Endothelial cell of umbilical vein (primary cell): ENCODE data around the gene OR4N2.
"Not testable (repeated sequence)": the region's sequence is repeated elsewhere in the genome, so short reads cannot be mapped to it uniquely, and the experiment has no call there.

Source experiments
- CTCF ChIP-seq, 2 donors: IDR thresholded peaks; 1 replicate in 1 of 2; 2 replicates in 1 of 2; pipeline ENCODE4 v1.5.1; 2011; ENCODE audit warnings: low read length in 2 of 2, mild to moderate bottlenecking in 2 of 2, moderate library complexity in 2 of 2, control low read depth in 1 of 2, inconsistent platforms in 1 of 2, low read depth in 1 of 2; ENCODE audit not compliant: insufficient read depth in 1 of 2; ENCODE audit errors: extremely low read depth in 1 of 2
- EZH2 ChIP-seq: IDR thresholded peaks from 2 replicates; pipeline ENCODE4 v1.6.1; 2012; ENCODE audit warnings: borderline replicate concordance, low read depth, mild to moderate bottlenecking, moderate library complexity, low read length, inconsistent platforms; ENCODE audit not compliant: severe bottlenecking
- GATA2 ChIP-seq: IDR thresholded peaks from 2 replicates; pipeline ENCODE4 v1.7.0; 2011; ENCODE audit warnings: low read depth, mild to moderate bottlenecking, moderate library complexity, mixed read lengths, low read length; ENCODE audit not compliant: insufficient read length, insufficient read depth
- JUN ChIP-seq: IDR thresholded peaks from 2 replicates; pipeline ENCODE4 v1.6.1; 2011; ENCODE audit warnings: borderline replicate concordance, low read depth; ENCODE audit not compliant: insufficient read length, insufficient read depth
- MAX ChIP-seq: IDR thresholded peaks from 2 replicates; pipeline ENCODE4 v1.6.1; 2011; ENCODE audit not compliant: insufficient read depth, insufficient read length
- MYC ChIP-seq: IDR thresholded peaks from one replicate; pipeline ENCODE4 v1.6.1; 2011; ENCODE audit warnings: mild to moderate bottlenecking, low read depth, low read length
- POLR2A ChIP-seq: IDR thresholded peaks from 2 replicates; pipeline ENCODE4 v1.6.1; 2012; ENCODE audit warnings: low read depth, mild to moderate bottlenecking, control low read depth, low read length
- POLR2AphosphoS5 ChIP-seq: IDR thresholded peaks from 2 replicates; pipeline ENCODE4 v1.6.1; 2012; ENCODE audit warnings: low read depth, mild to moderate bottlenecking, control low read depth, low read length, moderate library complexity; ENCODE audit not compliant: insufficient read depth

- not testable (repeated sequence) for TF ChIP-seq POLR2A; CTCF (IDR thresholded peaks at IDR 0.05; ENCODE audit: extremely low read depth in 1 of 2, insufficient read depth in 1 of 2, low read depth in 1 of 2, low read length in 2 of 2); POLR2AphosphoS5; JUN; EZH2; MAX; MYC; GATA2
Measured at GRCh38 chr14:19834203-19834848, 30.8 kb downstream of the OR4N2 start.
